Activated T-cell treated with anti-CD3 and anti-CD28 coated beads for 1 hour (primary cell): Measurements from ENCODE around the gene EXOC8.

Source experiments
- DNase-seq: peaks from one replicate; pipeline ENCODE4 v3.0.0-alpha.2; 2020; ENCODE audit warnings: low read depth

Gene EXOC8, protein sequence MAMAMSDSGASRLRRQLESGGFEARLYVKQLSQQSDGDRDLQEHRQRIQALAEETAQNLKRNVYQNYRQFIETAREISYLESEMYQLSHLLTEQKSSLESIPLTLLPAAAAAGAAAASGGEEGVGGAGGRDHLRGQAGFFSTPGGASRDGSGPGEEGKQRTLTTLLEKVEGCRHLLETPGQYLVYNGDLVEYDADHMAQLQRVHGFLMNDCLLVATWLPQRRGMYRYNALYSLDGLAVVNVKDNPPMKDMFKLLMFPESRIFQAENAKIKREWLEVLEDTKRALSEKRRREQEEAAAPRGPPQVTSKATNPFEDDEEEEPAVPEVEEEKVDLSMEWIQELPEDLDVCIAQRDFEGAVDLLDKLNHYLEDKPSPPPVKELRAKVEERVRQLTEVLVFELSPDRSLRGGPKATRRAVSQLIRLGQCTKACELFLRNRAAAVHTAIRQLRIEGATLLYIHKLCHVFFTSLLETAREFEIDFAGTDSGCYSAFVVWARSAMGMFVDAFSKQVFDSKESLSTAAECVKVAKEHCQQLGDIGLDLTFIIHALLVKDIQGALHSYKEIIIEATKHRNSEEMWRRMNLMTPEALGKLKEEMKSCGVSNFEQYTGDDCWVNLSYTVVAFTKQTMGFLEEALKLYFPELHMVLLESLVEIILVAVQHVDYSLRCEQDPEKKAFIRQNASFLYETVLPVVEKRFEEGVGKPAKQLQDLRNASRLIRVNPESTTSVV

DNA sequence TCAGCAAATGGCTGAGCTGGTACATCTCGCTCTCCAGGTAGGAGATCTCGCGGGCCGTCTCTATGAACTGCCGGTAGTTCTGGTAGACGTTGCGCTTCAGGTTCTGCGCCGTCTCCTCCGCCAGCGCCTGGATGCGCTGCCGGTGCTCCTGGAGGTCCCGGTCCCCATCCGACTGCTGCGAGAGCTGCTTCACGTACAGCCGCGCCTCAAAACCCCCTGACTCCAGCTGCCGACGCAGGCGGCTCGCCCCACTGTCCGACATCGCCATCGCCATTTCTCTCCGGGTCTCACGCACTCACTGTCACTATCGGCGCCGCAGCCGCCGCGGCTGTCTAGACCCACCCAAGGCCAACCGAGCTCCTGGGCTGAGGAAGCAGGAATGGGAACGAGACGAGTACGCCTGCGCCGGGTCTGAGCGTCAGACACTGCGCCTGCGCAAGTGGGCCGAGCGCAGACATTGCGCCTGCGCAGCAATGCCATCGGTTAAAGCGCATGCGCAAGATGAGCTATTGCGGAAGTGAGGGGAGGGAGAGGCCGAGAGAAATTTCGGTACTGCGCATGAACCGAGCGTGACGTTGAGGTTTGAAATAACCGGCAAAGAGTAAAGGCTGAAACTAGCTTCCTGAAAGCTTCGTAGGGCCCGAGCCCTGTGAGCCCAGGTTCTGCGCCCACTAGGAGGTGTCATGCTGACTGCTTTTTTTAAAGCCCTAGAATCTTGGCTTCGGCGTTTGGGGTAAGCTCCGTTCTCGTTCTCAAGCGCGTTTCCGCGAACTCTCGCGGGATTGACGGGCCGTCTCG is at the start of gene EXOC8:
TSS of gene EXOC8 (minus strand) at position 381 of the 798 bp plus-strand sequence. CDS start at position 274, 107 bp downstream.
- DNase-seq: peak; percentile 97

DNA sequence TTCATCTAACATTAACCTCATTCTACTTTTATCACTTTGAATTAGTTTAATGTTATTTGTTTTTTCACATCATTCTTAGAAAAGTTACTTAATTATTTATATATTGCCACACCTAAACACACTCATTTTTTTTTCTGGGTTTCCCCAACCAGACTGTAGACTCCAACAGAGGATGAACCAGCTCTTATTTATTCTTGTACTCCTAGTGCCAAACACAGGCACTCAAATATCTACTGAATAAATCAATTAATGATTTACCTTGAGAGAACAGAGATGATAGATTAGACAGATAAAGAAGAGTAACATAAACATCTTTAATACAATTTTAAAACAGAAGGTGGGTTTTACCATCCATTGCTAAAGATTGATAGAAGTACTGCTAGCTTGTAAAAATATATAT is 48.8 kb upstream of the EXOC8 start:
- DNase-seq: no peak

DNA sequence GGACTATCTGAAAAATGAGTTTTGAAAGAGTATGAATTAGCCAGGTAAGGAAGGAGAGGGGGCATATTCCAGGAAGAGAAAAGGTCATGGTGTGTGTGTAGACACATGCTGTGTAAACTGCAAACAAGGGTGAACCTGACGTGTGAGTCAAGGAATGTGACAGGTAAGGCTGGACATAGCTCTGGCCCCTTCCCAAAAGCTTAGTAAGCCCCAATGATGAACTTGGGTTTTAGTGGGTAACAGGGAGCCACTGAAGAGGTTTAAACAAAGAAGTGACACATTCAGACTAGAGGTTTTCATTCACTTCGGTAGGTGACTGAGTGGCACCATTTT is 47.7 kb upstream of the EXOC8 start:
- no peak for DNase-seq

DNA sequence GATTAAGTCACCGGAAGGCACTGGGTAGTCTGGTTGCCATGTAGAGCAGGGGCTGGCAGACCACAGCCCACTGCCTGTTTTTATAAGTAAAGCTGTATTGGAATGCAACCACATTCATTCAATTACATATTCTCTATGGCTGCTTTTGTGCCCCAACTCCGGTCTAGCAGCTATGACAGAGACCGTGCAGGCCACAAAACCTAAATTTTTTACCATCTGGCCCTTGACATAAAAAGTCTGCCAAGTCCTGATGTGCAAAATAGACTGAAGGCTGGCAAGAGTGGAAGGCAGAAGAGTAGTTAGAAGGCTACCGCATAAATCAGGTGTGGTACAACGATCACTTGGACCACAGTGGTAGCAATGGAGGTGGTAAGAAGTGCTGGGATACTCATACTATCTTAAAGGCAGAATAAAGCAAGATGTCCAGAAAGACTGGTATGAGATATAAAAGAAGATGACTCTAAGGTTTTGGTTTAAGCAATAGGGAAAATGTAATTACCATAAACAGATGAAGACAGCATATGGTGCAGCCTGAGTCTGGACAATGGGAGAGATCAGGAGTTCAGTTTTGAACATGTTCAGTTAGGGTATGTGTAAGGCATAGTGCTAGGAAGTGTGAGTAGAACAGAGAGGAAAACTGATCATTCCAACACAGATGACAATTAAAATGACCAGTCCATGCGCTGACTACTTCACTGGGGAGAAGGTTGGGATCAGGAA is 47.2 kb upstream of the EXOC8 start:
- DNase-seq: no peak

DNA sequence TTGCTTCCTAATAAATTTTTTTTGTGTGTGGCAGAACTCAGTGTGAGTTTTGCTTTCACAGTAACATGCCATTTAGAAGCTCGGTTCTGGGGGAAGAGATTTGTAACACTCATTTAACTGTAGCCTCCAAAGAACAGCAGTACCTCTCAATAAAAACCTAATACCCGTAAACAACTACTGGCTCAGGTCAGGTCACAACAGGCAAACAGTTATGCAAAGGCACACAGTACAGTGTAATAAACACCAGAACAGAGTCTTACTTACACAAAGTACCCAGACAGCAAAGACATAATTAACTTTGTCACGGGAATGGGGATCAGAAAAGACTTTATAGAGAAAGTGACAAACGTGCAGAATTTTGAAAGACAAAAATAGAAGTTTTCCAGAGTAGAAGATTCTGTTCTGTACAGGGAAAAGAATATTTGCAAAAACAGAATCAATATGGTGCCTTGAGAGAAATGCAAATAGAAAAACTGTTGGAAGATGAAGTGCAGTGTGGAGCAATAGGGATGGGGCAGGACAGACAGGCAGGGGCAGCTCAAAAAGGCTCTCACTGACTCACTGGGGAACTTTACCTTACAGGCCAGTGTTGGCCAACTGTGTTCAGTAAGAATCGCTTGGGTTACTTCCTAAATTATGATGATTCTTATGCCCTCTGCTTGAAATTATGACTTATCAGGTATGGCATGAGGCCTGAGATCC is 45.7 kb upstream of the EXOC8 start:
- no peak for DNase-seq

DNA sequence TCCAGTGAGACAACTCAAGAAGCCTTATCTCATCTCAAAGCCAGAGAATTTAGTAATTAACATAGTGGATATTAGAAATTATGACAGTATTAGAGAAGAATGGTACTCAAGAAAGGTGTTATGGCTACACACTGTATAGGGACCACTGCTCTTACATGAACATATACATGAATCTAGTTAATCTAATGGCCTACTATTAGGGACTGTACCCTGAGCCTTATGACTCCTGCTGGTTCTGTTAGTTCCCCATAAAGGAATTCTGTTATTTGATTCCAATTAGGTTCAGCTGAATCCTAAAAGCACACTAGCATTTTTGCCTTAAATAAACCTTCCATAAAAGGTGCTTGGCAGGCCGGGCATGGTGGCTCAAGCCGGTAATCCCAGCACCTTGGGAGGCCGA is 44.8 kb upstream of the EXOC8 start:
- DNase-seq: no peak

DNA sequence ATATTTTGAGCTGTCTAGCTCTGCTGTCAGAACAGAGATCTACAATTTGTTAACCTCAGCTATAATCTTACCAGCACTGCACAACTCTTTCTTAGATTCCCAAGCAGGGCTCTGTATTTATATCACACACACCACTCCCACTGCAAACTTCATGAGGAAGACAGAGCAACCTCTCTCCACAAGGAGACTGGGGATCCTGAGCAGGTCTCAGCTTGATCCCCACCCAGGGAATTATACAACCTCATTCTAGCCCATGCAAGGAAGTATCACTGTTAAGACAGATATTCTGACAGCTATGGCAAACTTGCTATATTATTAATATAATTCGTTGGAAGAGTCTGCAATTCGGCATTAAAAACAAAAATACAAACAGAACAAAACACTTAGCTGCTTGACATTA is 44.1 kb upstream of the EXOC8 start:
- DNase-seq: no peak

DNA sequence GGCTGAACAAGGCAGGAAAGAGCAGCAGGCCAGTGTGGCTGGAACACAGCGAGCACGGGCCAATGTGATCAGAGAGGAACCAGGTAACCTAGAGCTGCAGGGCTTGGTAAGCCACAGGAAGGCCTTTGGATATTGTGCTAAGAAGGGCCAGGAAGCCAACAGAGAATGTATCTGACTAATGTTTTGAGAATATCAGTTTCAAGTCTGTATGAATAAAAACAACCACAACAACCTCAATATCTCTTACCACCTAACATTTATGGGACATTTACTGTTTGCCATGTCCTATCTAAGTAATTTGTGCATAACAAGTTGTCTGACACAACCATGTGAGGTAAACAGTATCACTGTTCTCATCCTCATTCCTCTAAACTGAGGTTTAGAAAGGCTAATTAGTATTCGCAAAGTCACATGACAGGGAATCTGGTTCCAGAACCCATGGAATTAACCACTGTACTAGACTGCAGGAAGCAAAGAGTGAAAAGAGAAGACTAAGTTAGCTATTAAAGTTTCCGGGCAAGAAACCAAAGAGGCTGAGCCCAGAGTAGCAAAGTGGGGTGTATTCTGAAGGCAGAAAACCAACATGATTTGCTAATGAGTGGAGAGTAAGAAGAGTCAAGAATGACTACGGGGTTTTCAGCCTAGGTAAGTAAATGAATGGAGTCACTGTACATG is 39.4 kb upstream of the EXOC8 start:
- no peak for DNase-seq

DNA sequence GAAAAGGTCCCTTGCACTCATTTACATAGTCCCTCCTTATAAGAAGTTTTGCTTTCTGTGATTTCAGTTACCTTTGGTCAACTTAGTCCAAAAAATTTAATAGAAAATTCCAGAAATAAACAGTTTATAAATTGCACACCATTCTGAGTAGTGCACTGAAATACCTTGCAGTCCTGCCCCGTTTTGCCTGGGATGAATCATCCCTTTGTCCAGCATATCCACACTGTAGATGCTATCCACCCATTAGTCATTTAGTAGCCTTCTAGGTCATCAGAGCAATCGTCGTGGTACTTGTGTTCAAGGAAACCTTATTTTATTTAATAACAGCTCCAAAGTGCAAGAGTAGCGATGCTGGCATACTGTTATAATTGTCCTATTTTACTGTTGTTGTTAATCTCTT is 38.4 kb upstream of the EXOC8 start:
- DNase-seq: no peak

DNA sequence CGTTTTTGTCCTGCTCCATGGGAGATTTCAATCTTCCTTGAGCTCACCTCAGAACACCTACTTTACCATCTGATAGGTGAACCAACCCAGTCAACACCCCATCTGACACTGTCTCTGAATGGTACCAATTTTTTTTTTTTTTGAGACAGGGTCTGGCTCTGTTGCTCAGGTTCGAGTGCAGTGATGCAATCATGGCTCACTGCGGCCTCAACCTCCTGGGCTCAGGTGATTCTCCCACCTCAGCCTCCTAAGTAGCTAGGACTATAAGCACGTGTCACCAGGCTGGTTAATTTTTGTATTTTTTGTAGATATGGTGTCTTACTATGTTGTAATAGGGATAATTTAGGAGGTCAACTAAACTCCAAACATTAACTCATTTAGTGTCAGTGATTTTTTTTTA is 36.7 kb upstream of the EXOC8 start:
- no peak for DNase-seq

DNA sequence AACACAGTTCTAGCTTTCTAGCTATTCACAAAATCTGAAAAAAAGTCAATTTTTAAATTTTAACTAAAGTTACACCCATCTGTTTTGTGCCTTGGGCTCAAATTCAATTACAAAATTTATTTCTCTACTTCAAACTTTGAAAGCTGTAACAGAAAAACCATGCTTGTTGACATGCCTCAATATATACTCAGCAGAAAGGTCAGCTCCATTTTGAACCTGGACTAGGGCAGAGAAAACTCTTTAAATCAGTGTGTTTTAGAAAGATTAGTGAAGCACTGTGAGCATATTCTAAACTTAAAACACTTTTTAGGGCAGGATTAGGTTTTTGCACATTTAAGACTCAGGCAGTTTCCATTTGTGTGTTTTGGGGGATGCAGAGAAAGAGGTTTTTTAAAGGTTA is 34.8 kb upstream of the EXOC8 start:
- no peak for DNase-seq

DNA sequence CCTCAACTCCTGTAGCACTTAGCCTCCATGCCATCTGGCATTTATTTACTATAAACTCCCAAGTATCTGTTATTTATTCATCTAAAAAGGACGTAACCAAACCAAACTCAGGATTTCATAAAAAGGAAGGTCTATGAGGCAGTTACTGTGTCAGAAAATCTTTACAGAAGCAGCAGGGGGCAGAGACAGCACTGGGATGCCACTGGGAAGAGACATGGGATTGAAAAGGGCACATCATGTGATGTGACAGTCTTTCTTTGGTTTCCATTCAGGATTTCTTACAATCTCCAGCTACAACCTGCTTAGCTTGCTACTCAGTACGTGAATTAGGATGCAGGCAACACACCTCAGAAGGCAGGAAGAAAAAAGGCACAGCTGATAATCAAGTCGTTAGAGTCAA is 31.6 kb upstream of the EXOC8 start:
- DNase-seq: no peak

DNA sequence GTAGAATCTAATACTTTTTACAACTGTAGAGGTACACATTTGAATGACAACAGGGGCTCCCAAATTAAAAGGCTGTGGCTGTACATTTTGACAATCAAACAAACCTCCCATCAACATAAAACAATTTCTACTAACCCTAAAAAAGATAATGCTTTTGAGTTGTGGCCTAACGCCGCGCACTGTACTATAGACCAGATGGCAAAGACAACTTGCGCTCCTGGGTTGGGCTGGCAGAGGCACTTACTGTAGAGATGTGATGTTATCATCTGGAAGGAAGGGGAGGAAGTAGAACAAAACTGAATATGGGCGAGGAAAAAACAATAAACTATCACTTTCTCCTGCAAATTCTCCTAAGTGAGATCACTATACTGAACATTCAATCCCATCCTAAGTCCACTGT is 26.5 kb upstream of the EXOC8 start:
- no peak for DNase-seq

DNA sequence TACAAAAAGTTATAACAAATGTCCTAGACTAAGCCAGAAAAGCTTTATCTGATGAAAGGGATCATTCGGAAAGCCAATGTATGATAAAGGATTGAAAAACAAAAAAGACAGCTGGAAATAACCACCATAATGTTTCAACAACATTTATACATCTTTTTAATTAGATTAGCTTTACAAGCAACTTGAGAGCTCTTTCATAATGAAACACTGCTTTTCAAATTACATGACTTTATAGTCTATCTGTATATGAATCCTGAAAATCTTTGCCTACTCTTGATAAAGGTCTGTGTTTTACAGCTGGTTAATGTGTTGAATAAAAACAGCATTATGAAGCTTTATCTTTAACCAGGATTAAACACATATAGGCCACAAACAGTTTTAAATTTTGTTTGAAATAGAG is 26.0 kb upstream of the EXOC8 start:
- no peak for DNase-seq

DNA sequence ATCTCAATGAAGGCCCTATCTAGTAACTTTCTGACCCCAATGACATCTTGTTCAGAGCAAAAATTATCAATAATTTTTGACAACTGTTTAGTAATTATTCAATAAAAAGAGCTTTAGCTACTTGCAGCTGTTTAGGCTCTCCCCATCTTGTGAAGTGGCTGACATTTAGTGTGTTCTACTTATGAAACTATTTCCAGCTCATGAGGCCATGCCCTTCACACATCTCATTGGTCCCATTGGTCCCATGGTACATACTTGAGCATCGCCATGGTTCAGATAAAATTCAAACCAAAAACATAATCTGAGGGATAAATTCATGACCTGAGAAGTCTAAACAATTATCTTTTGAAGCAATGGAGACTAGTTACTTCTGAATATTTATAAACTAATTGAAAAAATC is 24.7 kb upstream of the EXOC8 start:
- no peak for DNase-seq

DNA sequence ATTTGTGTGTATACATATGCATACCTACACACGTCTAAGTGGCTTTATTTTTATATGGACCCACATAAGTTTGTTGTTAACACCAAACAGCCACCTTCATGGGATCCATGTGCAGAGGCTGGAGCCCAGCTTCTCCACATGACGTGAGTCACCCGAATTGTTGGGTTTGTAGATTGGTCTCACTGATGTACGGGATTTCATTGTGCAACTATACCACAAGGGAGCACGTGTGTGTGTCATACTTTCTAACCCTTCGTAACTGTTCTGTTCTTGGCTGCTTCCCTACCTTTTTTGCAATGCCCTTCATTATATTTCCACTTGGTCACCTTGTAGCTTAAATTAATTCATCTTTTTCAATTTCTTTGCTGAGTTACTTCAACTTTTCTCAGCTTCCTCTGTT is 21.5 kb upstream of the EXOC8 start:
- DNase-seq: no peak

DNA sequence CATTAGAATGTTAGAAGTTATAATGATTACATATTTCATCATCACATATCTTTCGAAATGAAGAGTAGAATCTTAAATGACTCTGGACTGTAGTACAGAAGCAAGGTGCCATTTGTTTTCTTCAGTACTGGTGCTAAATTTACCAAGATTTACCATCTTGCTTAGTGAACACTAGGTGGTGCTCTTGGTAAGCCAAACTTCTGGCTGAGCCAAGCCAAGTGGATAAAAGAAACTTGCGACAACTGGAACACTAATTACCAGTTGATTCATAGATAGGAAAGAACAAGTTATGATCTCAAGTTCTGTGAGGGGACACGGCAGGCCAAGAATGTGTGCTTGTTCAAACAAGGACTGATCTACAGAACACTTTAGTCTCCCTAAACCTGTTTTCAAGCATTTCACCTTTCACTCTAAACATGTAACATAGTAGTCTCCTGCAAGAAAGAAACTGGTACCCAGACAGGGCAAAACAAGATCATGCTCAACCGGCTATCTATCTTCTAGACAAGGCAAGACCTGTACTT is 20.2 kb upstream of the EXOC8 start:
- no peak for DNase-seq

DNA sequence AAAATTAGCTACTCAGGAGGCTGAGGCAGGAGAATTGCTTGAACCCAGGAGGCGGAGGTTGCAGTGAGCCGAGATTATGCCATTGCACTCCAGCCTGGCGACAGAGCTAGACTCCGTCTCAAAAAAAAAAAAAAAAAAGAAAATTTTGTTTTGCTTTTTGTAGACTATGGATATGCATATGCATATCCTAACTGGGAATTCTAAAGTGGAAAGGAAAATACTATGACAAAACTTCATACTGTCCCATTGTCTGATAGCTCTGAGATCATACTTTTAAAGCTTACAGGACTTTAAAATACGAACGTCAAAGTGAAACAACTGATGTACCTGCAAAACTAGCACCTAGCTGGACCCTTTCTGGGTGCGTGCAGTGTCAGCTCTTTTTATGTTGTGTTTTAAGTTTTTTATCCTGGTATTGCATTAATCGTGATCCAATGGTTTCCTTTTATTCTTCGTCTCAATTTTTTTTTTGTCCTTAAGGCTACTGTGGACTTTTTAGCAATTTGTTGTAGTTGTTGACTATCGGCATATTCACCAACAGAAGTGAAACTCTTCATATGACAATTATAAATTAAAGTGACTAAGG is 19.6 kb upstream of the EXOC8 start:
- no peak for DNase-seq

DNA sequence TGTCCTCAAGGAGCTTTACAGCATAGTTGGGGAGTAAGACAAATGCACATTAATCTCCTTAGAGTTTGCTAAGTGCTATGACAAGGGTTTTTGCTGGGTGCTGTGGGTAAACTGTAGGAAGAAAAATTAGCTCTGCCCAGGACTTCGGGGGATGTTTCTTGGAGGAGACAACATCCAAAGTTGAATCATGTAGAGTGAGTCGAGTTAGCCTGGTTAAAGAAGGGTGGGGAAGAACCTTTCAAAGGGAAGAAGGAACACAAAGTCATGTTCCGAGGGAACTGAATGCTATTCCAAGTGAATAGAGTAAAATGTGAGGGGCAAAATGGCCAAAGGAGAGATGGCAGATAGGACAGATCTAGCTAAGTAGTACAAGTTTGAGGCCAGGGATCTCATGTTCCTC is 17.5 kb upstream of the EXOC8 start:
- no peak for DNase-seq

DNA sequence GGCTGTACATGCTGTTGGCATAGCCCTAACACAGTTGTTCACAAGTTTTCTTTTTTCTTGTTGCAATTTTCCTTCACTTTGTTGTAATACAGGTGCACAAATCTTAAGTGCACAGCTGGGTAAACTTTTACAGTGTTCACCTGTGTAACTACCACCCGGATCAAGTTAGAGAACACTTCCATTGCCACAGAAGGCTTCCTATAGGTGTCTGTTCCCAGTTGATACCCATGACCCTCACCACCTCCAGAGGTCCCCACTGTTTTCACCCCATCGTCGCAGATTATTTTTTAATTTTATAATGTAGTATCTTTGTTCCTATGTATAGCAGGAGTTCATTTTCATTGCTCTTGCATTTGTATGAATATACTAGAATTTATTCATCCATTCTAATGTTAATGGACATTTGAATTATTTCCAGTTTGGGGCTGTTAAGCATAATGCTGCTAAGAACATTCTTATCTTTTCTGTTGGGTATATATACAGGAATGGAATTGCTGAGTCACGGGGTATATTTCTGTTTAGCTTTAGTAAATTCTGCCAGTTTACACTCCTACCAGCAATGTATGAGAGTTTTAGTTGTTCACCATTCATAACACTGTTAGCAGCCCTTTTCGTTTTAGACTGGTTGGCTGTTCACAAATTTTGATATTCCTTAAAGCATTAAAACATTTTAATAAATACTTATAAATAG is 16.8 kb upstream of the EXOC8 start:
- no peak for DNase-seq
